Measurements from ENCODE around the gene SLC9A6. TPM values are rescaled to one million over a fixed set of nuclear protein-coding genes. Genes with fewer than 3 reads are reported as not detected.
"Not testable (repeated sequence)": the region's sequence is repeated elsewhere in the genome, so short reads cannot be mapped to it uniquely, and the experiment has no call there.

The SLC9A6 gene
- total RNA-seq, 4 donors from 2014 or later: 9.9 to 28.7 (median 17.3) TPM

DNA sequence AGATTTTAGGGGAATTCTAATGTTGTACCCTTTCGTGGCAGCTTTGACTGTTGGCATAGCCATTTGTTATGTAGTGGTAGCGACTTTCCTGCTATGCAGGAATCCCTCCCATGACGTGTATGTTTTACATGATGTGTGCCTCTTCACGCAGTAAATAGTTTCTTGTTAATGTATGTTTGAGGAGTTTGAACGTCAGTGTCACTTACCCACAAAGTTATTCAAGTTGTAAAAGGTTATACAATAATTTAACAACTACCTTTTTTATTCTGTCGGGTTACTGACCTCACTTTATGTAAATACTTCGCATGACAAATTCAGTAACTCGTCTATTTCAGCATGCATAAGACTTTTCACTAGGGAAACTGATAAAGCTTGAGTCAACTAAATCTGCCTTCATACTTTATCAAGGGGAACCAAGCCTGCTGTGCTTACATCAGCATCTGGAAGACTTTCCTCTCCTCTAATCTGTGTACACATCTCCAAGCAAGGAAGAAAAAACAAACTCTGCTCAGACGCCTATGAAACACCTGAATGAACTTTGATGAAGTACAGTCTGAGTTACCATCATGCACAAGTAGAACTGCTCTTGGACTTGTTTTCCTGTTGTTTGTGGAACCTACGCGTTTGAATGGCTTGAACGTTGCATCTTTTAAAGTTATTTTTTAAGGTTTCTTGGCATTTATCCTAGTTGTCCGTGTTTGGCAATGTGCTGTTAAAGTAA lies 61.2 kb downstream of the SLC9A6 start:
- Histone ChIP-seq H3K4me3 (no peak overlapping the region), H3K27ac (no peak overlapping the region), H3K36me3 (no peaks in the 10 kb centered on the region), H3K9me3 (no peaks in the 10 kb centered on the region), H3K4me1 (no peaks in the 10 kb centered on the region), H3K27me3 (no peaks in the 10 kb centered on the region)
- DNase-seq: no peak
- no peak for TF ChIP-seq POLR2A (IDR thresholded peaks at IDR 0.05)
- TF ChIP-seq, protein P1, sequence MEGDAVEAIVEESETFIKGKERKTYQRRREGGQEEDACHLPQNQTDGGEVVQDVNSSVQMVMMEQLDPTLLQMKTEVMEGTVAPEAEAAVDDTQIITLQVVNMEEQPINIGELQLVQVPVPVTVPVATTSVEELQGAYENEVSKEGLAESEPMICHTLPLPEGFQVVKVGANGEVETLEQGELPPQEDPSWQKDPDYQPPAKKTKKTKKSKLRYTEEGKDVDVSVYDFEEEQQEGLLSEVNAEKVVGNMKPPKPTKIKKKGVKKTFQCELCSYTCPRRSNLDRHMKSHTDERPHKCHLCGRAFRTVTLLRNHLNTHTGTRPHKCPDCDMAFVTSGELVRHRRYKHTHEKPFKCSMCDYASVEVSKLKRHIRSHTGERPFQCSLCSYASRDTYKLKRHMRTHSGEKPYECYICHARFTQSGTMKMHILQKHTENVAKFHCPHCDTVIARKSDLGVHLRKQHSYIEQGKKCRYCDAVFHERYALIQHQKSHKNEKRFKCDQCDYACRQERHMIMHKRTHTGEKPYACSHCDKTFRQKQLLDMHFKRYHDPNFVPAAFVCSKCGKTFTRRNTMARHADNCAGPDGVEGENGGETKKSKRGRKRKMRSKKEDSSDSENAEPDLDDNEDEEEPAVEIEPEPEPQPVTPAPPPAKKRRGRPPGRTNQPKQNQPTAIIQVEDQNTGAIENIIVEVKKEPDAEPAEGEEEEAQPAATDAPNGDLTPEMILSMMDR (IDR thresholded peaks at IDR 0.05): no peak

DNA sequence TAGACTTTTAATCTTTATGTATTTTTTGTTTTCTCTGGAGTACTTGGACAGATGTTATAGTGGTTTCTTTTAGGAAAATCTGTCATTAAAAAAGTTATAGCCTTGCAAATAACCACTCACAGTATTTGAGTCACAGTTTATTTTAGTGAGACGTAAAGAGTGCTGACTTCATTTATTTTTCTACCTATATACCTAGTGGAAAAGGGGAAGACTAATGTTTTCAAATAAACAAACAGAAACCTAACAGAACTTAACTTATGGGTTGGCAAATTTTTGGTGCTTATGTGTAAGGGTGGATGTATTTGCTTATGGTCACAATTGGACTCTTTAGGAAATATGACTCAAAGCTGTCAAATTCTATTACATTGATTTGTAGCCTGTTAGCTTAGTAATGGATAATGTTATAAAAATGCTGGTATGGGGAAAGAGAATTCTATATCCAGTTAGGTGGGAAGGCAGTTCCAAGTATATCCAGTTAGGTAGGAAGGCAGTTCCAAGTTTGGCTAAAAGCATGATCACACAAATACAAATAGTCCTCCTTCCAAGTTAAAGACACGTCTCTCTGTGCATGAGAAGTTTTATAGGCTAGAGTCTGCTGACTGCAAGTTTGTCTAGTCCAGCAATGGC lies 61.9 kb downstream of the SLC9A6 start:
- H3K9me3 ChIP-seq: no peaks in the 10 kb centered on the region
- no peak overlapping the region for H3K4me3 ChIP-seq
- H3K27ac ChIP-seq: no peak overlapping the region
- H3K4me1 ChIP-seq: no peaks in the 10 kb centered on the region
- no peak for DNase-seq
- TF ChIP-seq, protein P1 (IDR thresholded peaks at IDR 0.05): no peak
- no peak for TF ChIP-seq POLR2A (IDR thresholded peaks at IDR 0.05)
- no peaks in the 10 kb centered on the region for H3K27me3 ChIP-seq
- no peaks in the 10 kb centered on the region for H3K36me3 ChIP-seq

GRCh38 chrX:136047969-136048368 lies 62.7 kb downstream of the SLC9A6 start:
- TF ChIP-seq POLR2A (IDR thresholded peaks at IDR 0.05): no peak
- H3K27ac ChIP-seq: no peak overlapping the region

GRCh38 chrX:136048446-136048845 lies 63.2 kb downstream of the SLC9A6 start:
- H3K4me1 ChIP-seq: no peaks in the 10 kb centered on the region
- no peaks in the 10 kb centered on the region for H3K27me3 ChIP-seq
- no peaks in the 10 kb centered on the region for H3K9me3 ChIP-seq
- no peak overlapping the region for H3K27ac ChIP-seq
- H3K4me3 ChIP-seq: no peak overlapping the region
- no peaks in the 10 kb centered on the region for H3K36me3 ChIP-seq
- DNase-seq: no peak
- TF ChIP-seq, protein P1 (IDR thresholded peaks at IDR 0.05): no peak
- TF ChIP-seq POLR2A (IDR thresholded peaks at IDR 0.05): no peak

More at GRCh38 chrX:136047969-136048368, 62.7 kb downstream of the SLC9A6 start:
- Histone ChIP-seq H3K27me3 (no peaks in the 10 kb centered on the region), H3K4me3 (no peak overlapping the region), H3K4me1 (no peaks in the 10 kb centered on the region), H3K9me3 (no peaks in the 10 kb centered on the region), H3K36me3 (no peaks in the 10 kb centered on the region)
- no peak for DNase-seq

DNA sequence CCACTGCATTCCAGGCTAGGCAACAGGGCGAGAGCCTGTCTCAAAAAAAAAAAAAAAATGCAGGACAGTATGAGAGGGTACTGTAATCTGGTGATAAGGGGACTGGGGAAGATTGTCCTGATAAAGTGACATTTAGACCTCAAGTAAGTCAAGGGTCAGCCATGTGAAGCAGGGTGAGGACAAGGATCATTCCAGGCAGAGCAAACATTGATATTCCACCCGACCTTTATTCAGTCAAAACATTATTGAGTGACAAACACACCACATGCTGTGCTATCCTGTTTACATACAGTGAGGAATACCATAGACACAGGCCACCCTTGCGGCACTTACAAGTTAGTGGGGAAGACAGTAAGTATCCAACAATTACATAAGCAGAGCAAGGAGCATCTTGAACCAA lies 64.4 kb downstream of the SLC9A6 start:
- TF ChIP-seq, protein P1 (IDR thresholded peaks at IDR 0.05): no peak
- no peak for TF ChIP-seq POLR2A (IDR thresholded peaks at IDR 0.05)
- H3K4me1 ChIP-seq: no peaks in the 10 kb centered on the region
- H3K36me3 ChIP-seq: no peaks in the 10 kb centered on the region
- H3K9me3 ChIP-seq: no peaks in the 10 kb centered on the region
- DNase-seq: no peak
- H3K27ac ChIP-seq: no peak overlapping the region
- H3K4me3 ChIP-seq: no peak overlapping the region
- H3K27me3 ChIP-seq: no peaks in the 10 kb centered on the region

DNA sequence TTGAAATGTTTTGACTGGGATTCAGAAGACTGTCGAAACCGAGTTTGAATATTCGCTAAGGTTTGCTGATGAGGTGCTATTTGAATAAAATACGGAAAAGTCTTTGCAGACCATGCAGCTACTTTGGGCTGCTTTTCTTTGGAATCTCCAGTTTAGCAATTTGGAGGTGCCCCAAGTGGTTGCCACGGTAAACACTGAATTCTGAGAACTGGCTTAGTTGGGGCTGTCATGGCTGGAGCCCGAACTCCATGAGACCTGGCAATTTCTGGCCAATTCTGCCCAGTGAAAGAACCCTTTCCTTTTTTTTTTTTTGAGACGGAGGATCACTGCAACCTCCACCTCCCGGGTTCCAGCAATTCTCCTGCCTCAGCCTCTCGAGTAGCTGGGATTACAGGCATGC lies 65.6 kb downstream of the SLC9A6 start:
- H3K27me3 ChIP-seq, H3K9me3 ChIP-seq, H3K36me3 ChIP-seq, H3K27ac ChIP-seq, H3K4me3 ChIP-seq, DNase-seq, H3K4me1 ChIP-seq: not testable (repeated sequence)
